Smooth muscle cell (in vitro differentiated cells): Measurements from ENCODE around the gene KRT71. TPM values are rescaled to one million over a fixed set of nuclear protein-coding genes. Genes with fewer than 3 reads are reported as not detected.

Experiments
- DNase-seq: peaks from one replicate; lab custom pipeline; 2025; ENCODE audit not compliant: unreplicated experiment; lab: John Stamatoyannopoulos, UW
- H2AFZ ChIP-seq: fragments of 200-600 bp; sonication (generic); 2 replicates; pipeline ENCODE4 v1.6.0; 2016; ENCODE audit warnings: antibody characterized with exemption, low read depth, mild to moderate bottlenecking
- H3F3A ChIP-seq: fragments of 200-600 bp; sonication (generic); 2 replicates; pipeline ENCODE4 v1.6.0; 2017; ENCODE audit warnings: antibody characterized with exemption, low read depth
- H3K27ac ChIP-seq: fragments of 200-600 bp; sonication (generic); 2 replicates; pipeline ENCODE4 v1.5.1; 2016; ENCODE audit warnings: low read depth, mild to moderate bottlenecking
- H3K27me3 ChIP-seq: fragments of 200-600 bp; sonication (generic); 2 replicates; pipeline ENCODE4 v1.6.1; 2016; ENCODE audit warnings: low read depth, mild to moderate bottlenecking
- H3K36me3 ChIP-seq: fragments of 200-600 bp; sonication (generic); 2 replicates; pipeline ENCODE4 v1.5.1; 2016; ENCODE audit warnings: low read depth
- H3K4me1 ChIP-seq: fragments of 200-600 bp; sonication (generic); 2 replicates; pipeline ENCODE4 v1.5.1; 2016; ENCODE audit warnings: low read depth
- H3K4me2 ChIP-seq: fragments of 200-600 bp; sonication (generic); 2 replicates; pipeline ENCODE4 v1.6.0; 2016; ENCODE audit warnings: mild to moderate bottlenecking
- H3K4me3 ChIP-seq: fragments of 200-600 bp; sonication (generic); 2 replicates; pipeline ENCODE4 v1.5.1; 2016; ENCODE audit warnings: mild to moderate bottlenecking
- H3K79me2 ChIP-seq: fragments of 200-600 bp; sonication (generic); 2 replicates; pipeline ENCODE4 v1.6.0; 2016; ENCODE audit warnings: low read depth, mild to moderate bottlenecking
- H3K9ac ChIP-seq: fragments of 200-600 bp; sonication (generic); 2 replicates; pipeline ENCODE4 v1.6.0; 2016; ENCODE audit warnings: low read depth
- H3K9me3 ChIP-seq: fragments of 200-600 bp; sonication (generic); replicated peaks from 2 replicates; pipeline ENCODE4 v1.5.1; 2016; ENCODE audit warnings: low read depth
- H4K20me1 ChIP-seq: fragments of 200-600 bp; sonication (generic); 2 replicates; pipeline ENCODE4 v1.6.0; 2016; ENCODE audit warnings: low read depth
- whole genome bisulfite sequencing: methylation state at CpG from one replicate; pipeline ENCODE4 v1.1.7; 2016; ENCODE audit warnings: low lambda C conversion rate; 5-methylcytosine and 5-hydroxymethylcytosine counted together
- polyA plus RNA-seq: library from polyadenylated mRNA; unstranded; fragments of >200 nt; fragmentation: Nextera tagmentation; extraction: Ambion mirVana; gene quantifications from 2 replicates; pipeline ENCODE4 v1.2.1, GENCODE V29; 2016
- total RNA-seq: library from RNA; depleted of rRNA; stranded (reverse); fragments of >200 nt; gene quantifications from 2 replicates; pipeline ENCODE4 v1.2.3, GENCODE V29; 2014
- TF ChIP-seq, protein P1 (sequence below): fragments of 200-600 bp; sonication (generic); IDR thresholded peaks from 2 replicates; pipeline ENCODE4 v1.5.1; 2017; ENCODE audit warnings: borderline replicate concordance, mild to moderate bottlenecking, antibody characterized with exemption; ENCODE audit not compliant: insufficient read depth, poor library complexity, severe bottlenecking

Gene KRT71
- total and polyA plus RNA-seq, 2 experiments from 2014 or later = not detected

DNA sequence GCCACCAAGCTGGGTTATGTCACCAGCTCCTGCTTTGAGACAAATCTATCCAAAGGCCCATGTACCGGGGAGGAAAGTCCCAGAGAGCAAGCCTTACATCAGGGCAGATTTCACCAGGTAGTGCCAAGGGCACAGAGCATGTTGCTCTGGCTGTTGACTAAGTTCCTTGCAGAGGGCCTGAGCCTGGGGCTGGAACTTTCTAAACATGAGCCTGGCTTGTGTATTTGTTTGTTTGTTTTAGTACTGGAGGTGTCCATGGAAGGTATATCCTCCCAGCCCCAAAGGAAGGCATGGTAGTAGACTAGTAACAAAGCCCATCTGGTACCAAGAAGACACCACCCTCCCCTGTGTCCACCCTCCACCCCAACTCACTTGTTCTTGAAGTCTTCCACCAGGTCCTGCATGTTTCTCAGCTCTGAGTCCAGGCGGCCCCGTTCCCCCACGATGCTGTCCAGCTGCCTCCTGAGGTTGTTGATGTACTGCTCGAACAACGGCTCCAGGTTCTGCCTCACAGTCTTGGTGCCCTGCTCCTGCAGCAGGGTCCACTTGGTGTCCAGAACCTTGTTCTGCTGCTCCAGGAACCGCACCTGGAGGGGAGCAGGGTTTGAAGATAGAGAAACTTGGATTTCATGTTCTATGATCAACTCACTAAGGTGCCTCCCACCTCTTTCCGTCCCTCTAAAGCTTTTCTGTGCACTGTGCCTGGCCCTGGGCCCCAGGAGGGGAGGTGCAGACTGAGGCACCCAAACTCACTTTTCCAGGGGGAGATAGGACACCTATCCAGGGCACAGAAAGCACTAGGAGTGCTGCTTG lies 34.2 kb downstream of the KRT71 start:
- Histone ChIP-seq H3K79me2 (no peaks in the 10 kb centered on the region), H4K20me1 (no peaks in the 10 kb centered on the region), H3K27me3 (no peaks in the 10 kb centered on the region), H3K4me1 (peaks cover 5% of the 10 kb centered on the region), H2AFZ (no peak overlapping the region), H3K9ac (no peak overlapping the region), H3K36me3 (no peaks in the 10 kb centered on the region), H3F3A (no peaks in the 10 kb centered on the region), H3K27ac (no peak overlapping the region), H3K4me3 (no peak overlapping the region), H3K4me2 (no peak overlapping the region), H3K9me3 (no peaks in the 10 kb centered on the region)
- TF ChIP-seq, protein P1, sequence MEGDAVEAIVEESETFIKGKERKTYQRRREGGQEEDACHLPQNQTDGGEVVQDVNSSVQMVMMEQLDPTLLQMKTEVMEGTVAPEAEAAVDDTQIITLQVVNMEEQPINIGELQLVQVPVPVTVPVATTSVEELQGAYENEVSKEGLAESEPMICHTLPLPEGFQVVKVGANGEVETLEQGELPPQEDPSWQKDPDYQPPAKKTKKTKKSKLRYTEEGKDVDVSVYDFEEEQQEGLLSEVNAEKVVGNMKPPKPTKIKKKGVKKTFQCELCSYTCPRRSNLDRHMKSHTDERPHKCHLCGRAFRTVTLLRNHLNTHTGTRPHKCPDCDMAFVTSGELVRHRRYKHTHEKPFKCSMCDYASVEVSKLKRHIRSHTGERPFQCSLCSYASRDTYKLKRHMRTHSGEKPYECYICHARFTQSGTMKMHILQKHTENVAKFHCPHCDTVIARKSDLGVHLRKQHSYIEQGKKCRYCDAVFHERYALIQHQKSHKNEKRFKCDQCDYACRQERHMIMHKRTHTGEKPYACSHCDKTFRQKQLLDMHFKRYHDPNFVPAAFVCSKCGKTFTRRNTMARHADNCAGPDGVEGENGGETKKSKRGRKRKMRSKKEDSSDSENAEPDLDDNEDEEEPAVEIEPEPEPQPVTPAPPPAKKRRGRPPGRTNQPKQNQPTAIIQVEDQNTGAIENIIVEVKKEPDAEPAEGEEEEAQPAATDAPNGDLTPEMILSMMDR = no peak
- 88% methylated on average over 8 of the region's 8 CpGs for WGBS
- DNase-seq = no peak

DNA sequence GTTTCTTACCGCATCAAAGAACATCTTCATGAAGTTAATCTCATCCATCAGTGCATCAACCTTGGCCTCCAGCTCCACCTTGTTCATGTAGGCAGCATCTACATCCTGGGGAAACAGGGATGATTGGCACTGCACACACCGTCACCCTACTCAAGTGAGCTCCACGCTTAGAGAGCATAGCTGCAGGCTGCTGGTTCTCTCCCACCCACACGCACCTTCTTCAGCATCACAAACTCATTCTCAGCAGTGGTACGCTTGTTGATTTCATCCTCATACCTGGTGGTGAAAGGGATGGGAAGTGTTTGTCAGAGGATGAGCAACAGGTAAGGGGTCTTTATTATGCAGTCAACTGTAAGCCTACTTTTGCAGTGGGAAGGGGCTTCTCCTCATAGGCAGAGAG lies 35.1 kb downstream of the KRT71 start:
- whole genome bisulfite sequencing = 93% methylated on average over 5 of the region's 5 CpGs
- TF ChIP-seq, protein P1 = no peak
- Histone ChIP-seq H3K27me3 (no peaks in the 10 kb centered on the region), H3F3A (no peaks in the 10 kb centered on the region), H3K4me3 (no peak overlapping the region), H3K9ac (no peak overlapping the region), H3K36me3 (no peaks in the 10 kb centered on the region), H3K4me2 (no peak overlapping the region), H3K27ac (no peak overlapping the region), H3K79me2 (no peaks in the 10 kb centered on the region), H3K4me1 (peaks cover 5% of the 10 kb centered on the region), H4K20me1 (no peaks in the 10 kb centered on the region), H3K9me3 (no peaks in the 10 kb centered on the region), H2AFZ (no peak overlapping the region)
- DNase-seq = no peak

DNA sequence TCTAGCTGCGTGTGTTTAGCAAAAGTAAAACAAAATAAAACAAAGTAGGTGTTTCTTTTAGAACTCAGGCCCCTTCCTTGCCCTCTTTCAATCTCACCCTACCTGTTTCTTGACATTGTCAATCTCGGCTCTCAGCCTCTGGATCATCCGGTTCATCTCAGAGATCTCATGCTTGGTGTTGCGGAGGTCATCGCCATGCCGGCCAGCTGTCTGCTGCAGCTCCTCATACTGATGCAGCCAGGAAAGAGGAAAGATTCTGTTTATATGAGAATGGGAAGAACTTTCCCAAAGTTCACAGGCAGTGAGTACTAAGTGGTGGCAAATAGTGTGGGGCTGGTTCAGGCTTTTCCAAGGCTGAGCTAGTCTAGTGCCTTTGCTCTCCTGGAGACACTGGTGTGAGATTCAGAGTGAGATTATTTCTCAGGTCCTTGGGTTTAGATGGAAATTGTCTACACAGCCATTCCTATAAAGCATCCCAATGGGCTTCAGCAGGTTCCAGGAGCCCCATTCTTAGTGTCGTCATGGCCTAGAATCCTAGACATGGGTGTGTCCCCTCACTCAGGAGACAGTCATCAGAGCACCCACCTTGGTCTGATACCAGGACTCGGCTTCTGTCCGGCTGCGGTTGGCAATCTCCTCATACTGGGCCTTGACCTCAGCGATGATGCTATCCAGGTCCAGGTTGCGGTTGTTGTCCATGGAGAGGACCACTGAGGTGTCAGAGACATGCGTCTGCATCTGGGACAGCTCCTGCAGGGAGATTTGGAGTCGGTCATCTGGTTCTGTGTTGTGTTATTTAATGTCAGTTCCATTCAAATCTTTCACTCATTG lies 35.7 kb downstream of the KRT71 start:
- H3K9me3 ChIP-seq = no peaks in the 10 kb centered on the region
- no peak overlapping the region for H3K4me2 ChIP-seq
- H3K79me2 ChIP-seq = no peaks in the 10 kb centered on the region

More for the DNA sequence above, 35.7 kb downstream of the KRT71 start:
- H3K4me3 ChIP-seq = no peak overlapping the region
- no peak overlapping the region for H2AFZ ChIP-seq
- 96% methylated on average over 14 of the region's 14 CpGs for WGBS
- peaks cover 5% of the 10 kb centered on the region for H3K4me1 ChIP-seq
- no peak for DNase-seq
- H3K27me3 ChIP-seq = no peaks in the 10 kb centered on the region
- H3K27ac ChIP-seq = no peak overlapping the region
- H3K9ac ChIP-seq = no peak overlapping the region
- TF ChIP-seq, protein P1 = no peak
- H3K36me3 ChIP-seq = no peaks in the 10 kb centered on the region
- no peaks in the 10 kb centered on the region for H3F3A ChIP-seq
- no peaks in the 10 kb centered on the region for H4K20me1 ChIP-seq
